Thoracic aorta (tissue), 2 donors: ENCODE results near the gene KISS1R. TPM values are rescaled to one million over a fixed set of nuclear protein-coding genes. Genes with fewer than 3 reads are reported as not detected.

Experiments used
- ATAC-seq: fragments of 150-250 bp; one replicate; pipeline ENCODE4 v1.8.0; 2017; ENCODE audit warnings: low read depth; ENCODE audit not compliant: insufficient number of reproducible peaks, low FRiP score
- DNase-seq: peaks from one replicate; pipeline ENCODE4 v3.0.0-alpha.2; 2020; ENCODE audit warnings: low spot score
- H3K27ac ChIP-seq, 2 donors: fragments of 200-600 bp; sonication (generic); 1 replicate in 1 of 2; 2 replicates in 1 of 2; pipeline ENCODE4 v1.5.1; 2016; ENCODE audit warnings: mild to moderate bottlenecking in 2 of 2, moderate library complexity in 2 of 2
- H3K27me3 ChIP-seq: fragments of 200-600 bp; sonication (generic); replicated peaks from 2 replicates; pipeline ENCODE4 v1.6.0; 2016; ENCODE audit warnings: mild to moderate bottlenecking; ENCODE audit not compliant: insufficient read depth
- H3K36me3 ChIP-seq: fragments of 200-600 bp; sonication (generic); one replicate; pipeline ENCODE4 v1.5.1; 2016
- H3K4me1 ChIP-seq, 2 donors: fragments of 200-600 bp; sonication (generic); 1 replicate in 1 of 2; 2 replicates in 1 of 2; pipeline versions ENCODE4 v1.5.1 to v1.6.0; 2016; ENCODE audit warnings: low read depth in 2 of 2, mild to moderate bottlenecking in 1 of 2; ENCODE audit not compliant: control insufficient read depth in 1 of 2
- H3K4me3 ChIP-seq: fragments of 200-600 bp; sonication (generic); 2 replicates; pipeline ENCODE4 v1.5.1; 2016; ENCODE audit warnings: mild to moderate bottlenecking
- H3K9me3 ChIP-seq: fragments of 200-600 bp; sonication (generic); 2 replicates; pipeline ENCODE4 v1.5.1; 2016
- CTCF ChIP-seq: fragments of 200-600 bp; sonication (generic); IDR thresholded peaks from one replicate; pipeline ENCODE4 v1.5.1; 2019; ENCODE audit warnings: antibody characterized with exemption
- total RNA-seq, 2 donors: library from RNA; depleted of rRNA; stranded (reverse); fragments of >200 nt; gene quantifications; one replicate each; pipeline versions ENCODE4 v1.1.0 to v1.2.3, GENCODE V29; 2016

The KISS1R gene
- total RNA-seq, 2 donors from 2014 or later: not detected

DNA sequence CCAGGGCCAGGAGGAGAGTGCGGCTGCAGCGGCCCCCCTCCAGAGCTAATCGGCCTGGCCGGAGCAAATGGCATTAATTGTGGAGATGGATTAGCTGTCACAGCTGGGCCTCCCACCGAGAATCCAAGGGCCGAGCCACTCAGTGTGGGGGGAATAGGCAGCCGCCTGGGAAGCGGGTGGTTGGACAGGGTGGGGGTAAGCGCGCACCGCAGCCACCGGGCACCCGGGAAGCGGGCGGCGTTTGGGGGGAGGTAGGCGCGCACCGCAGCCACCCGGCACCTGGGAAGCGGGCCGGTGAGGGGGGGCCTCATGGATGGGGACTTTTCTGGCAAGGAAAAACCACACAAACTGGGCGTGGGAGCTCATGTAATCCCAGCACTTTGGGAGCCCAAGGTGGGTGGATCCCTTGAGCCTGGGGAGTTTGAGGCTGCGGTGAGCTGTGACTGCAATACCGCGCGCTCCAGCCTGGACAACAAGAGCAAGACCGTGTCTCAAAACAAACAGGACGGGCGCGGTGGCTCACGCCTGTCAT lies 13.8 kb upstream of the KISS1R start:
- Histone ChIP-seq H3K27me3 (no peaks in the 10 kb centered on the region), H3K4me3 (no peak overlapping the region), H3K36me3 (no peaks in the 10 kb centered on the region), H3K27ac (no peak overlapping the region), H3K4me1 (peaks cover 0 to 9% of the 10 kb centered on the region in 2 donors), H3K9me3 (no peaks in the 10 kb centered on the region)
- ATAC-seq: no peak
- TF ChIP-seq CTCF: no peak
- DNase-seq: no peak

GRCh38 chr19:904545-904944 lies 12.6 kb upstream of the KISS1R start:
- no peak for TF ChIP-seq CTCF
- Histone ChIP-seq H3K4me1 (peaks cover 0 to 9% of the 10 kb centered on the region in 2 donors), H3K27ac (no peak overlapping the region), H3K27me3 (no peaks in the 10 kb centered on the region), H3K36me3 (no peaks in the 10 kb centered on the region), H3K4me3 (no peak overlapping the region), H3K9me3 (no peaks in the 10 kb centered on the region)
- DNase-seq: no peak
- ATAC-seq: no peak

- H3K36me3 ChIP-seq: no peaks in the 10 kb centered on the region
- H3K27me3 ChIP-seq: no peaks in the 10 kb centered on the region
- H3K9me3 ChIP-seq: no peaks in the 10 kb centered on the region
- peaks cover 0 to 9% of the 10 kb centered on the region in 2 donors for H3K4me1 ChIP-seq
- no peak overlapping the region for H3K4me3 ChIP-seq
- DNase-seq: no peak
- TF ChIP-seq CTCF: no peak
- no peak for ATAC-seq
- no peak overlapping the region for H3K27ac ChIP-seq
These were observed 10.7 kb upstream of the KISS1R start for GRCh38 chr19:906480-906879.

GRCh38 chr19:907183-907853 lies 9.8 kb upstream of the KISS1R start:
- Histone ChIP-seq H3K9me3 (no peaks in the 10 kb centered on the region), H3K4me3 (no peak overlapping the region), H3K36me3 (no peaks in the 10 kb centered on the region), H3K27me3 (no peaks in the 10 kb centered on the region), H3K27ac (no peak overlapping the region), H3K4me1 (peaks cover 0 to 9% of the 10 kb centered on the region in 2 donors)
- ATAC-seq (no peak), DNase-seq (no peak)
- TF ChIP-seq CTCF: no peak

DNA sequence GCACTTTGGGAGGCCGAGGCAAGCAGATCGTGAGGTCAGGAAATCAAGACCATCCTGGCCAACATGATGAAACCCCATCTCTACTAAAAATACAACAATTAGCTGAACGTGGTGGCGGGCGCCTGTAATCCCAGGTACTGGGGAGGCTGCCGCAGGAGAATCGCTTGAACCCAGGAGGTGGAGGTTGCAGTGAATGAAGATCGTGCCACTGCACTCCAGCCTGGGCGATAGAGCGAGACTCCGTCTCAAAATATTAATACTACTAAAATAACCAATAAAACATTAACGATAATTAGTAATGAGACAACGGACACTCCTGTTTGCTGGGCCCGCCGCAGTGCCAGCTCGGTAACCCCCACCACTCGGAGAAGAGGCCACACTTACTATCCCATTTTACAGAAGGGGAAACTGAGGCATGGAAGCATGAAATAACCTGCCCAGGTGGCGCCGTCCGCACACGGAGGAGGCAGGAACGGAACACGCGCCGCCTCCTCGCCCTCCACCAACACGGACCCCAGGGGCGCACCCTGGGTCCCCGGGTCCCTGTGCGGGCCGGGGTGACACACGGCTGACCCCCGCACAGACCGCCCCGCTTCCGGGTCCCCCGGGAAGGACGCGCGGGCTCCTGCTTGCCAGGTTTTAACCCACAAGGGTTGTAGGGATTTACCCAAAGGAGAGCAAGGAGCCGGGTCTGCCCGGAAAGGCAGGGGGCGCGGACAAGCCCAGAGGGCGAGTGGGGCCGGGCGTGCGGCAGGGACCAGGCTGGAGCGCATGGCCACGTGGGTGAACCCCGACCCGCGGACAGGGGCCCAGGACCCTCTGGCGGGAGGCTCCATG lies 5.7 kb upstream of the KISS1R start:
- no peaks in the 10 kb centered on the region for H3K9me3 ChIP-seq
- peaks cover 5 to 8% of the 10 kb centered on the region in 2 donors for H3K4me1 ChIP-seq
- no peaks in the 10 kb centered on the region for H3K36me3 ChIP-seq
- ATAC-seq: no peak
- TF ChIP-seq CTCF: no peak
- no peak overlapping the region for H3K27ac ChIP-seq
- H3K27me3 ChIP-seq: no peaks in the 10 kb centered on the region
- DNase-seq: no peak
- H3K4me3 ChIP-seq: no peak overlapping the region
